A549 (cell line): ENCODE results near the gene DOLPP1. TPM values are rescaled to one million over a fixed set of nuclear protein-coding genes. Genes with fewer than 3 reads are reported as not detected.

Experiments
- ATAC-seq, 2 experiments: fragments of 200-7000 bp in 1 of 2; fragments of >200 bp in 1 of 2; cut with Nextera tagmentation in 1 of 2; cut with Tn5 transposase in 1 of 2; 3 replicates each; pipeline versions ENCODE4 v1.8.0 to v1.9.1; 2018 to 2020; ENCODE audit warnings: mild to moderate bottlenecking in 1 of 2, moderate library complexity in 1 of 2
- CTCF ChIA-PET: fragments of 300-600 bp; sonication (Branson Sonifier 250); formaldehyde crosslinking; extraction: SDS; loops from one replicate; lab custom pipeline; 2021; ENCODE audit warnings: antibody characterized with exemption, inconsistent platforms; lab: Yijun Ruan, JAX
- POLR2A ChIA-PET: fragments of 350-600 bp; formaldehyde crosslinking; extraction: SDS; loops from one replicate; lab custom pipeline; 2021; ENCODE audit warnings: antibody characterized with exemption, inconsistent platforms; lab: Yijun Ruan, JAX
- DNase-seq, 2 experiments: peaks; one replicate each; pipeline versions ENCODE4 v3.0.0 to v3.0.0-alpha.2; 2011 to 2016; ENCODE audit warnings: low read depth in 1 of 2, low spot score in 1 of 2
- FAIRE-seq: peaks from 2 replicates; lab custom pipeline; 2011; peaks lifted over from hg19 to GRCh38; lab: Jason Lieb, UNC
- H3K27ac ChIP-seq, 2 experiments: fragments of >200 bp; sonication (Bioruptor Twin); formaldehyde crosslinking; 3 replicates each; pipeline ENCODE4 v1.5.1; 2016 to 2017
- H3K4me1 ChIP-seq: fragments of >200 bp; sonication (Bioruptor Twin); formaldehyde crosslinking; 3 replicates; pipeline ENCODE4 v1.6.1; 2016
- H3K4me2 ChIP-seq: fragments of >200 bp; sonication (Bioruptor Twin); formaldehyde crosslinking; 3 replicates; pipeline ENCODE4 v1.6.1; 2016
- H3K4me3 ChIP-seq: fragments of >200 bp; sonication (Bioruptor Twin); formaldehyde crosslinking; 3 replicates; pipeline ENCODE4 v1.5.1; 2016
- H3K9me3 ChIP-seq: fragments of >200 bp; sonication (Bioruptor Twin); formaldehyde crosslinking; 3 replicates; pipeline ENCODE4 v1.6.1; 2016
- BHLHE40 ChIP-seq: IDR thresholded peaks from 2 replicates; pipeline ENCODE4 v1.6.1; 2012; ENCODE audit warnings: low read depth, low read length, inconsistent platforms
- CEBPB ChIP-seq, 2 experiments: fragments of >200 bp in 1 of 2; sonication (Bioruptor Twin) in 1 of 2; formaldehyde crosslinking in 1 of 2; IDR thresholded peaks; 2 replicates each; pipeline ENCODE4 v1.6.1; 2012 to 2016
- CHD2 ChIP-seq: fragments of 150-350 bp; IDR thresholded peaks from 2 replicates; pipeline ENCODE4 v1.6.1; 2014; ENCODE audit warnings: low read length; ENCODE audit not compliant: partially characterized antibody
- EP300 ChIP-seq, 2 experiments: fragments of >200 bp; sonication (Bioruptor Twin); formaldehyde crosslinking; IDR thresholded peaks; 2 replicates in 1 of 2; 3 replicates in 1 of 2; pipeline ENCODE4 v1.6.1; 2016 to 2017
- FOSL2 ChIP-seq, 2 experiments: fragments of 450-650 bp in 1 of 2; fragments of >200 bp in 1 of 2; sonication (Bioruptor Twin) in 1 of 2; formaldehyde crosslinking; IDR thresholded peaks; 2 replicates each; pipeline versions ENCODE4 v1.5.0 to v1.6.1; 2016 to 2020; ENCODE audit warnings: mild to moderate bottlenecking in 1 of 2, moderate library complexity in 1 of 2
- HEYL ChIP-seq: fragments of 250-450 bp; sonication (Bioruptor Pico); IDR thresholded peaks from 2 replicates; pipeline ENCODE4 v1.8.0; 2021; ENCODE audit warnings: mild to moderate bottlenecking, moderate library complexity
- JUN ChIP-seq, 2 experiments: fragments of >200 bp; sonication (Bioruptor Twin); formaldehyde crosslinking; IDR thresholded peaks; 2 replicates in 1 of 2; 3 replicates in 1 of 2; pipeline ENCODE4 v1.6.1; 2016 to 2017
- KDM5A ChIP-seq: fragments of 200-600 bp; sonication (generic); IDR thresholded peaks from 2 replicates; pipeline ENCODE4 v1.6.1; 2016; ENCODE audit warnings: antibody characterized with exemption, mild to moderate bottlenecking
- MYC ChIP-seq: IDR thresholded peaks from 2 replicates; pipeline ENCODE4 v1.6.1; 2012; ENCODE audit warnings: mild to moderate bottlenecking, inconsistent platforms, low read length, improper control_type of control experiment, borderline replicate concordance
- NFE2L2 ChIP-seq: fragments of 150-350 bp; conservative IDR thresholded peaks from 2 replicates; pipeline ENCODE4 v1.6.1; 2014; ENCODE audit warnings: low read length
- PBX3 ChIP-seq: IDR thresholded peaks from 2 replicates; pipeline ENCODE4 v1.6.1; 2012
- POLR2A ChIP-seq: IDR thresholded peaks from 2 replicates; pipeline ENCODE4 v1.6.1; 2012; ENCODE audit warnings: mild to moderate bottlenecking, low read length
- POLR2AphosphoS2 ChIP-seq: conservative IDR thresholded peaks from 2 replicates; pipeline ENCODE4 v1.6.1; 2012; ENCODE audit warnings: low read length, improper control_type of control experiment, inconsistent platforms
- RAD21 ChIP-seq, 2 experiments: fragments of >200 bp in 1 of 2; sonication (Bioruptor Twin) in 1 of 2; formaldehyde crosslinking in 1 of 2; IDR thresholded peaks in 1 of 2; conservative IDR thresholded peaks in 1 of 2; 2 replicates in 1 of 2; 3 replicates in 1 of 2; pipeline ENCODE4 v1.6.1; 2012 to 2018; ENCODE audit warnings: inconsistent platforms in 1 of 2
- RFX5 ChIP-seq: fragments of 450-650 bp; IDR thresholded peaks from 2 replicates; pipeline ENCODE4 v1.7.1; 2014; ENCODE audit warnings: antibody characterized with exemption, mild to moderate bottlenecking, moderate library complexity
- SREBF2 ChIP-seq: fragments of 450-650 bp; IDR thresholded peaks from 2 replicates; pipeline ENCODE4 v1.6.1; 2014; ENCODE audit warnings: mild to moderate bottlenecking, moderate library complexity
- TFCP2L1 ChIP-seq: fragments of 250-450 bp; sonication (Bioruptor Pico); IDR thresholded peaks from 2 replicates; pipeline ENCODE4 v1.5.0; 2021; ENCODE audit warnings: mild to moderate bottlenecking
- ZSCAN20 ChIP-seq: fragments of 250-450 bp; sonication (Bioruptor Pico); IDR thresholded peaks from 2 replicates; pipeline ENCODE4 v1.8.0; 2022; ENCODE audit warnings: mild to moderate bottlenecking, moderate library complexity
- WGBS: methylation state at CpG from one replicate; pipeline ENCODE4 v1.1.6; 2017; ENCODE audit errors: missing lambda C conversion rate; 5-methylcytosine and 5-hydroxymethylcytosine counted together
- polyA plus RNA-seq, 4 experiments: library from polyadenylated mRNA; depleted of rRNA in 3 of 4; stranded (reverse); fragments of >200 nt; fragmentation: RNase III in 1 of 4; extraction: RNeasy Plus Mini Kit Qiagen cat#74134 plus additional on column Dnase treatment in 1 of 4; gene quantifications; 2 replicates in 3 of 4; 3 replicates in 1 of 4; pipeline ENCODE4 v1.2.3, GENCODE V29; 2011 to 2017
- TF ChIP-seq, protein P1 (sequence below): IDR thresholded peaks from 2 replicates; pipeline ENCODE4 v1.6.1; 2012
- TF ChIP-seq, protein P2 (sequence below): fragments of >200 bp; sonication (Bioruptor Twin); formaldehyde crosslinking; IDR thresholded peaks from 2 replicates; pipeline ENCODE4 v1.6.1; 2016
- TF ChIP-seq, protein P3 (sequence below): IDR thresholded peaks from 2 replicates; pipeline ENCODE4 v1.6.1; 2012; ENCODE audit warnings: low read depth, borderline replicate concordance
- TF ChIP-seq, protein P4 (sequence below): fragments of 150-350 bp; IDR thresholded peaks from 2 replicates; pipeline ENCODE4 v1.6.1; 2014; ENCODE audit warnings: low read depth, mild to moderate bottlenecking, low read length
- TF ChIP-seq, protein P5 (sequence below): fragments of 450-650 bp; IDR thresholded peaks from 2 replicates; pipeline ENCODE4 v1.6.1; 2014; ENCODE audit warnings: antibody characterized with exemption

The DOLPP1 gene
- polyA plus RNA-seq, 2 of the 4 experiments (the other 2 are of a cell fraction): 23.5 to 25.6 TPM

- 90% methylated on average over 11 of the region's 11 CpGs for WGBS
- CTCF ChIA-PET: interaction anchor here (0.7 to 1.2 kb wide), 5 partner anchors 8 to 48 kb away, joined by 3 to 4 read pairs (median 3); no protein-coding TSS in a partner anchor
These were observed 17.4 kb downstream of the DOLPP1 start for GRCh38 chr9:129098328-129098727.

GRCh38 chr9:129100383-129101169, 19.7 kb downstream of the DOLPP1 start:
- TF ChIP-seq, protein P1, sequence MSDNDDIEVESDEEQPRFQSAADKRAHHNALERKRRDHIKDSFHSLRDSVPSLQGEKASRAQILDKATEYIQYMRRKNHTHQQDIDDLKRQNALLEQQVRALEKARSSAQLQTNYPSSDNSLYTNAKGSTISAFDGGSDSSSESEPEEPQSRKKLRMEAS: no peak
- TF ChIP-seq JUN (IDR thresholded peaks at IDR 0.05): no peak
- no peak for TF ChIP-seq POLR2AphosphoS2
- TF ChIP-seq CHD2: no peak
- no peak for TF ChIP-seq KDM5A
- no peak for TF ChIP-seq FOSL2 (IDR thresholded peaks at IDR 0.05)
- no peak for TF ChIP-seq FOSL2 (CRISPR knock-in tag; IDR thresholded peaks at IDR 0.05)
- no peak for TF ChIP-seq CEBPB (IDR thresholded peaks at IDR 0.05)
- no peak for TF ChIP-seq SREBF2
- TF ChIP-seq EP300 (IDR thresholded peaks at IDR 0.05): no peak
- no peak for TF ChIP-seq HEYL (CRISPR knock-in tag)
- no peak for TF ChIP-seq MYC
- TF ChIP-seq, all 56 proteins: peak for 0
- H3K4me3 ChIP-seq: no peak overlapping the region
- no peak for DNase-seq
- ChIA-PET CTCF (interaction anchor here (0.6 to 3.5 kb wide), 6 partner anchors 9 to 39 kb away, joined by 3 to 13 read pairs (median 3); no protein-coding TSS in a partner anchor), POLR2A (interaction anchor here (0.7 kb wide), 1 partner anchor 20 kb away, joined by 5 read pairs; the partner anchor contains the start of gene DOLPP1)
- no peak for ATAC-seq
- H3K4me1 ChIP-seq: no peaks in the 10 kb centered on the region
- FAIRE-seq: no peak
- H3K4me2 ChIP-seq: no peak overlapping the region
- 85% methylated on average over 17 of the region's 28 CpGs for WGBS
- no peak overlapping the region for H3K27ac ChIP-seq
- no peaks in the 10 kb centered on the region for H3K9me3 ChIP-seq

More at GRCh38 chr9:129098328-129098727, 17.4 kb downstream of the DOLPP1 start:
- no peak overlapping the region for H3K27ac ChIP-seq
- H3K9me3 ChIP-seq: no peaks in the 10 kb centered on the region
- TF ChIP-seq PBX3 (no peak), RAD21 (conservative IDR thresholded peaks at IDR 0.05 in 1 of 2, IDR thresholded peaks at IDR 0.05 in 1 of 2) (no peak), SREBF2 (no peak), TFCP2L1 (no peak), NFE2L2 (no peak), MYC (no peak), ZSCAN20 (CRISPR knock-in tag) (no peak), RFX5 (no peak), KDM5A (no peak), POLR2A (no peak), BHLHE40 (no peak)
- TF ChIP-seq, protein P2, sequence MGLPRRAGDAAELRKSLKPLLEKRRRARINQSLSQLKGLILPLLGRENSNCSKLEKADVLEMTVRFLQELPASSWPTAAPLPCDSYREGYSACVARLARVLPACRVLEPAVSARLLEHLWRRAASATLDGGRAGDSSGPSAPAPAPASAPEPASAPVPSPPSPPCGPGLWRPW: no peak
- TF ChIP-seq, protein P3, sequence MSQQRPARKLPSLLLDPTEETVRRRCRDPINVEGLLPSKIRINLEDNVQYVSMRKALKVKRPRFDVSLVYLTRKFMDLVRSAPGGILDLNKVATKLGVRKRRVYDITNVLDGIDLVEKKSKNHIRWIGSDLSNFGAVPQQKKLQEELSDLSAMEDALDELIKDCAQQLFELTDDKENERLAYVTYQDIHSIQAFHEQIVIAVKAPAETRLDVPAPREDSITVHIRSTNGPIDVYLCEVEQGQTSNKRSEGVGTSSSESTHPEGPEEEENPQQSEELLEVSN: no peak
- TF ChIP-seq, protein P4, sequence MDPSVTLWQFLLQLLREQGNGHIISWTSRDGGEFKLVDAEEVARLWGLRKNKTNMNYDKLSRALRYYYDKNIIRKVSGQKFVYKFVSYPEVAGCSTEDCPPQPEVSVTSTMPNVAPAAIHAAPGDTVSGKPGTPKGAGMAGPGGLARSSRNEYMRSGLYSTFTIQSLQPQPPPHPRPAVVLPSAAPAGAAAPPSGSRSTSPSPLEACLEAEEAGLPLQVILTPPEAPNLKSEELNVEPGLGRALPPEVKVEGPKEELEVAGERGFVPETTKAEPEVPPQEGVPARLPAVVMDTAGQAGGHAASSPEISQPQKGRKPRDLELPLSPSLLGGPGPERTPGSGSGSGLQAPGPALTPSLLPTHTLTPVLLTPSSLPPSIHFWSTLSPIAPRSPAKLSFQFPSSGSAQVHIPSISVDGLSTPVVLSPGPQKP: no peak
- TF ChIP-seq, protein P5, sequence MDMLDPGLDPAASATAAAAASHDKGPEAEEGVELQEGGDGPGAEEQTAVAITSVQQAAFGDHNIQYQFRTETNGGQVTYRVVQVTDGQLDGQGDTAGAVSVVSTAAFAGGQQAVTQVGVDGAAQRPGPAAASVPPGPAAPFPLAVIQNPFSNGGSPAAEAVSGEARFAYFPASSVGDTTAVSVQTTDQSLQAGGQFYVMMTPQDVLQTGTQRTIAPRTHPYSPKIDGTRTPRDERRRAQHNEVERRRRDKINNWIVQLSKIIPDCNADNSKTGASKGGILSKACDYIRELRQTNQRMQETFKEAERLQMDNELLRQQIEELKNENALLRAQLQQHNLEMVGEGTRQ: no peak
- DNase-seq (no peak), FAIRE-seq (no peak), ATAC-seq (no peak)
- no peak overlapping the region for H3K4me2 ChIP-seq
- POLR2A ChIA-PET: no interaction called here
- no peaks in the 10 kb centered on the region for H3K4me1 ChIP-seq
- H3K4me3 ChIP-seq: no peak overlapping the region
